H4 (cell line): Measurements from ENCODE around the gene ANXA6. TPM values are rescaled to one million over a fixed set of nuclear protein-coding genes. Genes with fewer than 3 reads are reported as not detected.

ENCODE experiments used
- DNase-seq: peaks from one replicate; pipeline ENCODE4 v3.0.0-alpha.2; 2015; ENCODE audit warnings: low spot score
- total RNA-seq: library from RNA; depleted of rRNA; stranded (reverse); fragments of >200 nt; shearing (Covaris generic); gene quantifications from 2 replicates; pipeline ENCODE4 v1.2.3, GENCODE V29; 2014

Gene ANXA6
- total RNA-seq, 1 experiment from 2014 or later: 131 TPM

GRCh38 chr5:151130922-151131891, 26.4 kb downstream of the ANXA6 start:
- no peak for DNase-seq

- no peak for DNase-seq
Observed at GRCh38 chr5:151130235-151130921, 27.2 kb downstream of the ANXA6 start.

GRCh38 chr5:151128817-151129216, 28.8 kb downstream of the ANXA6 start:
- no peak for DNase-seq

GRCh38 chr5:151127926-151128325, 29.7 kb downstream of the ANXA6 start:
- no peak for DNase-seq

- peak; percentile 42 for DNase-seq
Observed at GRCh38 chr5:151126199-151126645, 31.4 kb downstream of the ANXA6 start.

- no peak for DNase-seq
Observed at GRCh38 chr5:151125421-151125820, 32.2 kb downstream of the ANXA6 start.

GRCh38 chr5:151123897-151124751, 33.5 kb downstream of the ANXA6 start:
- peak; percentile 46 for DNase-seq

GRCh38 chr5:151122828-151123227, 34.8 kb downstream of the ANXA6 start:
- DNase-seq: no peak

- no peak for DNase-seq
Observed at GRCh38 chr5:151121665-151122064, 35.9 kb downstream of the ANXA6 start.

- DNase-seq: no peak
Observed at GRCh38 chr5:151121095-151121494, 36.5 kb downstream of the ANXA6 start.

GRCh38 chr5:151118913-151119575, 38.5 kb downstream of the ANXA6 start:
- DNase-seq: no peak

- peak; percentile 48 for DNase-seq
Observed at GRCh38 chr5:151115272-151115905, 42.2 kb downstream of the ANXA6 start.

- DNase-seq: no peak
Observed at GRCh38 chr5:151113651-151114050, 43.9 kb downstream of the ANXA6 start.

- no peak for DNase-seq
Observed at GRCh38 chr5:151110992-151111391, 46.6 kb downstream of the ANXA6 start.

- no peak for DNase-seq
Observed at GRCh38 chr5:151110122-151110681, 47.4 kb downstream of the ANXA6 start.

GRCh38 chr5:151108566-151108965, 49.0 kb downstream of the ANXA6 start:
- DNase-seq: no peak

GRCh38 chr5:151107738-151108520, 49.6 kb downstream of the ANXA6 start:
- DNase-seq: no peak

GRCh38 chr5:151107084-151107483, 50.5 kb downstream of the ANXA6 start:
- no peak for DNase-seq

GRCh38 chr5:151106509-151106908, 51.1 kb downstream of the ANXA6 start:
- DNase-seq: no peak

GRCh38 chr5:151106043-151106442, 51.5 kb downstream of the ANXA6 start:
- no peak for DNase-seq
